ENCODE measurements around the gene FAM83D. TPM values are rescaled to one million over a fixed set of nuclear protein-coding genes. Genes with fewer than 3 reads are reported as not detected.

FAM83D gene
- total RNA-seq, 4 donors from 2014 or later, result 8.7 to 17.4 (median 14.0) TPM

DNA sequence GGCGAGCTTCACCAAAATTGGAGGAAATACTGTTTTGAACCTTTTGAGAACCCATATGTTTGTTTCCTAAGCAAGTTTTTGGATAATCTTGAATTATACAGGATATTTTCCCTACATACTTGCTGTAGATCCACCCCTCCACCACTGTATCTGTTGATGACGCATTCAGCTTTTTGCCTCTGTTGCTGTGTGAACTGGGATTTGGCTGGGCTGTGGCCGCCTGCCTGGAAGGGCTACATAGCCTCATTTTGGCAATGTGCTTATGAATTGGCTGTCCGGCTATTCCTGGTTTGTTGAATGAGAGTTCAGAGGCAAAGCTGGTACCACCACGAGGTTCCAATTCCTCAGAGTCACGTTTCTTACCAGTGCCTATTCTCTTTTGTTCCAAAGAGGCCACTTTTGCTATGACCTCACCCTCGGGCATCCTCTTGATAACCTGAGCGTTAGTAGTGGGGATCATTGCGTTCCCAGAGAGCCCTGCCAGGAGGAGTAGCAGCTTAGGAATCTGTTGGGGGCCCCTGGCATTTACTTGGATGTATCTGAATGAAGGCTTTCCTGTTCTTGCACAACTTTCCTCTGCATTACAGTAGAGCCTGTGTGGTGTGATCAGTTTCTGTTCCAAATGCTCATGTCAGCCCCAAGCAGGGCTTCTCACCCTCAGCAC is 6.4 kb downstream of the FAM83D start:
- H3K4me3 ChIP-seq (ENCODE audit: low read depth, poor library complexity, severe bottlenecking), result no peak overlapping the region
- TF ChIP-seq, protein P1, sequence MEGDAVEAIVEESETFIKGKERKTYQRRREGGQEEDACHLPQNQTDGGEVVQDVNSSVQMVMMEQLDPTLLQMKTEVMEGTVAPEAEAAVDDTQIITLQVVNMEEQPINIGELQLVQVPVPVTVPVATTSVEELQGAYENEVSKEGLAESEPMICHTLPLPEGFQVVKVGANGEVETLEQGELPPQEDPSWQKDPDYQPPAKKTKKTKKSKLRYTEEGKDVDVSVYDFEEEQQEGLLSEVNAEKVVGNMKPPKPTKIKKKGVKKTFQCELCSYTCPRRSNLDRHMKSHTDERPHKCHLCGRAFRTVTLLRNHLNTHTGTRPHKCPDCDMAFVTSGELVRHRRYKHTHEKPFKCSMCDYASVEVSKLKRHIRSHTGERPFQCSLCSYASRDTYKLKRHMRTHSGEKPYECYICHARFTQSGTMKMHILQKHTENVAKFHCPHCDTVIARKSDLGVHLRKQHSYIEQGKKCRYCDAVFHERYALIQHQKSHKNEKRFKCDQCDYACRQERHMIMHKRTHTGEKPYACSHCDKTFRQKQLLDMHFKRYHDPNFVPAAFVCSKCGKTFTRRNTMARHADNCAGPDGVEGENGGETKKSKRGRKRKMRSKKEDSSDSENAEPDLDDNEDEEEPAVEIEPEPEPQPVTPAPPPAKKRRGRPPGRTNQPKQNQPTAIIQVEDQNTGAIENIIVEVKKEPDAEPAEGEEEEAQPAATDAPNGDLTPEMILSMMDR (IDR thresholded peaks at IDR 0.05), result no peak
- WGBS, 2 donors, result 75 to 86% methylated on average over 9 of the region's 9 CpGs
- no peak for DNase-seq (ENCODE audit: low spot score in 2 of 2)
- intact Hi-C loops (cut with DNase I; ENCODE audit: low total_unique reads), result no loop called here

DNA sequence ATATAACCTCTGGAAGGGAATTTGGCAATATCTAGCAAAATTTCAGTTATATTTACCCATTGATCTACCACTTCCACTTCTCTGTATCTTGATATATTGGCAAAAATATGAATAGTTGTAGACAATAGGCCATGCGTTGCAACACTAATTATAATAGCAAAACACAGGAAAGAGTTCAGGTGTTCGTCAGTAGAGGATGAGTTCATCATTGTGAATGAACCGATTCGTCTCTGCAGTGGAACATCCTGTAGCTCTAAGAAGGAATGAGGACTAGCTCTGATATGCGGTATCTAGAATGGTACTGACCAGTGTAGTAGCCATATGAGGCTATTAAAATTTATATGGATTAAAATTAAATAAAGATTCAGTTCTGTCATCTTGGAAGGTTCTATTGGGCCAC is 8.3 kb downstream of the FAM83D start:
- no peak for DNase-seq (ENCODE audit: low spot score in 2 of 2)
- TF ChIP-seq, protein P1 (IDR thresholded peaks at IDR 0.05), result no peak
- no peak overlapping the region for H3K4me3 ChIP-seq (ENCODE audit: low read depth, poor library complexity, severe bottlenecking)
- intact Hi-C loops (cut with DNase I; ENCODE audit: low total_unique reads), result no loop called here
- 92 to 94% methylated on average over 5 of the region's 5 CpGs for WGBS, 2 donors

DNA sequence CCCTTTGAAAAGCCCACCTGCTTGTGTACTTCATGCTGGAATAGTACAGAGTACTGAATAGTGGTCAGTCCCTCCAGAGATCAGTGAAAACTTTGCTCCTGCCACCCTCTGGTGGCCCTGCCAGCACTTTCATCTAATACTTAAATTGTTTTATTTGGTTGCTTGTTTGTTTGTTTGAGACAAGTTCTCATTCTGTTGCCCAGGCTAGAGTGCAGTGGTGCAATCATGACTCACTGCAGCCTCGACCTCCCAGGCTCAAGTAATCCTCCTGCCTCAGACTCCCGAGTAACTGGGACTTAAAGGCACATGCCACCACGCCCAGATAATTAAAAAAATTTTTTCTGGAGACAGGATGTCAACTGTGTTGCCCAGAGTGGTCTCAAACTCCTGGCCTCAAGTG is 9.1 kb downstream of the FAM83D start:
- 74 to 81% methylated on average over 3 of the region's 3 CpGs for WGBS, 2 donors
- intact Hi-C loops (cut with DNase I; ENCODE audit: low total_unique reads), result no loop called here
- DNase-seq (ENCODE audit: low spot score in 2 of 2), result no peak

DNA sequence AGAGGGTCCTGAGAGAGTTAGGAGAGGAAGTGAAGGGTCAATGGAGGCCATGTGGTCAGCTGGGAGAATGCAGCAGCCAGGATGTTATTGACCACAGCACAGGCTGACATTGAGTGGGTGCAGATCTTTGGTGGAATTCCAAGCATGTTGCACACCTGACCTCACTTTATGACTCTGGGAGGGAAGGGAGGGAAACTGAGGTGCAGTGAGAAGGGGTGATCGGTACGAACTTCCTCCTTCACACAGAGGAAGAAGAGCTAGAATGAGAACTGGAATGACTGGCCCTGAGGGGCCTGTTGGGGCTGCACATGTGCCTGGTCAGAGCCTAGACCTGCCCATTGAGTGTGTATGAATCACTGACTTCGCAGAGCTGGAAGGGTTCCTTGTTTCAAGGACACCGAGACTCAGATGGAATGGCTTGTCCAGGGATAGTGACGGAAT is 9.8 kb downstream of the FAM83D start:
- 75 to 88% methylated on average over 5 of the region's 5 CpGs for WGBS, 2 donors
- peak in 1 of 2 donors; percentile 5 for DNase-seq (ENCODE audit: low spot score in 2 of 2)
- TF ChIP-seq POLR2A (IDR thresholded peaks at IDR 0.05), result no peak
- TF ChIP-seq, protein P1 (IDR thresholded peaks at IDR 0.05), result no peak
- H3K4me3 ChIP-seq (ENCODE audit: low read depth, poor library complexity, severe bottlenecking), result no peak overlapping the region
- intact Hi-C loops (cut with DNase I; ENCODE audit: low total_unique reads), result no loop called here

More for the DNA sequence above, 9.1 kb downstream of the FAM83D start:
- H3K4me3 ChIP-seq (ENCODE audit: low read depth, poor library complexity, severe bottlenecking), result no peak overlapping the region
- TF ChIP-seq, protein P1 (IDR thresholded peaks at IDR 0.05), result no peak
- TF ChIP-seq POLR2A (IDR thresholded peaks at IDR 0.05), result no peak

DNA sequence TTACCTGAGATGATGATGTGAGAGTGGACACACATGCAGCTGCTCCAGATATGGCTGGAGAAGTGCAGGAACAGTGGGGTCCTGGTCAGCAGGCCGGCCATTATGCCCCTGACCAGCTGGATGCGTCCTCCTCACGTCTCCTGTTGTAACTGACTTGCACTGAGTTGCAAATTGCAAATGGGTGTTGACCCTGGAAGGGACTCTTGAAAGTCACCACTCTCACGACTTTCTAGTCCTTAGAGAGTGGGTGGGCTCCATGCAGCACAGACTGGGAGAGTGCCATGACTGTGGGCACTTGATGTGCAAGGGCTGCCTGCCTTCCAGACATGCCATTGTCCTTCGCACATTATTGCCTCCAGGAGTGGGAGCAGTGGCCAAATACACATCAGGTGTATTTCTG is 10.8 kb downstream of the FAM83D start:
- 92% methylated on average over 5 of the region's 5 CpGs for WGBS, 2 donors
- DNase-seq (ENCODE audit: low spot score in 2 of 2), result peak in 1 of 2 donors; percentile 59
- TF ChIP-seq POLR2A (IDR thresholded peaks at IDR 0.05), result no peak
- TF ChIP-seq, protein P1 (IDR thresholded peaks at IDR 0.05), result no peak
- intact Hi-C loops (cut with DNase I; ENCODE audit: low total_unique reads), result no loop called here
- no peak overlapping the region for H3K4me3 ChIP-seq (ENCODE audit: low read depth, poor library complexity, severe bottlenecking)

DNA sequence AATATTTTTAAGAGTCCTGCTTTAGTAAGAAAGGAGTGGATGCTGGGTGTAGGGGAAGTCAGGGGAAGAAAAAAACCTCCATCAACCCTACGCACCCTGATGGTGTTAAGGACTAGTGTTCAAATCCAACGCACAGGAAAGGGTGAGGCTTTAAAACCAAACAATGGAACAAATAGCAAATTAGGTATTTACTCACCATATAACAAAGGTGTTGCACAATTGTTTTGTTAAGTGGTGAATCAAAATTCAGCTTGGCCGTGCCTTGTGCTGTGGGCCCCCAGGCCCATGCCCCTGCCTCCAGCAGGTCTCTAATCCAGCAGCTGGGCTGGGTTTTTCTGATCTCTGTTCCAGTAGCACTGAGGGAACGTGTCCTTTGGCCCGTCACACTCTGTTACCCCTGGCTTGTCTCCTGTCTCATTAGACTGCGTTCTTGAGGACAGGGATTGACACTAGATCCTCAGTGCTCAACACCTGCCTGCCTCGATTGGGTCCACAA is 11.8 kb downstream of the FAM83D start:
- TF ChIP-seq POLR2A (IDR thresholded peaks at IDR 0.05), result no peak
- TF ChIP-seq, protein P1 (IDR thresholded peaks at IDR 0.05), result no peak
- intact Hi-C loops (cut with DNase I; ENCODE audit: low total_unique reads), result no loop called here
- WGBS, 2 donors, result 91 to 92% methylated on average over 7 of the region's 7 CpGs
- H3K4me3 ChIP-seq (ENCODE audit: low read depth, poor library complexity, severe bottlenecking), result no peak overlapping the region
- peak in 1 of 2 donors; percentile 49 for DNase-seq (ENCODE audit: low spot score in 2 of 2)
